ENCODE measurements around the gene CYP46A1.
"Not testable (repeated sequence)": the region's sequence is repeated elsewhere in the genome, so short reads cannot be mapped to it uniquely, and the experiment has no call there.

Gene CYP46A1

GRCh38 chr14:99757331-99758070 lies 73.4 kb downstream of the CYP46A1 start:
- DNase-seq (ENCODE audit: low read depth), result no peak

- DNase-seq (ENCODE audit: low read depth), result no peak
Observed at GRCh38 chr14:99758121-99758821, 74.2 kb downstream of the CYP46A1 start.

GRCh38 chr14:99758872-99759545 lies 74.9 kb downstream of the CYP46A1 start:
- DNase-seq (ENCODE audit: low read depth), result no peak

- no peak for DNase-seq (ENCODE audit: low read depth)
Observed at GRCh38 chr14:99759546-99759925, 75.4 kb downstream of the CYP46A1 start.

- DNase-seq (ENCODE audit: low read depth), result no peak
Observed at GRCh38 chr14:99760817-99761216, 76.7 kb downstream of the CYP46A1 start.

- not testable (repeated sequence) for DNase-seq (ENCODE audit: low read depth)
Observed at GRCh38 chr14:99762911-99763310, 78.8 kb downstream of the CYP46A1 start.

- no peak for DNase-seq (ENCODE audit: low read depth)
Observed at GRCh38 chr14:99763527-99764221, 79.6 kb downstream of the CYP46A1 start.

- no peak for DNase-seq (ENCODE audit: low read depth)
Observed at GRCh38 chr14:99764222-99764706, 80.2 kb downstream of the CYP46A1 start.

GRCh38 chr14:99768381-99768780 lies 84.3 kb downstream of the CYP46A1 start:
- DNase-seq (ENCODE audit: low read depth), result no peak

- no peak for DNase-seq (ENCODE audit: low read depth)
Observed at GRCh38 chr14:99769123-99769522, 85.0 kb downstream of the CYP46A1 start.

- no peak for DNase-seq (ENCODE audit: low read depth)
Observed at GRCh38 chr14:99769799-99770198, 85.7 kb downstream of the CYP46A1 start.

GRCh38 chr14:99772371-99773283 lies 88.5 kb downstream of the CYP46A1 start:
- DNase-seq (ENCODE audit: low read depth), result no peak

GRCh38 chr14:99773521-99774497 lies 89.7 kb downstream of the CYP46A1 start:
- DNase-seq (ENCODE audit: low read depth), result no peak

GRCh38 chr14:99774556-99775307 lies 90.6 kb downstream of the CYP46A1 start:
- no peak for DNase-seq (ENCODE audit: low read depth)

GRCh38 chr14:99775351-99775750 lies 91.3 kb downstream of the CYP46A1 start:
- no peak for DNase-seq (ENCODE audit: low read depth)
